Hepatocyte (in vitro differentiated cells): ENCODE results near the gene C7orf33.

Source experiments
- EZH2 ChIP-seq: fragments of 200-600 bp; sonication (generic); IDR thresholded peaks from 2 replicates; pipeline ENCODE4 v1.6.1; 2016; ENCODE audit warnings: antibody characterized with exemption, mild to moderate bottlenecking, borderline replicate concordance
- EZH2phosphoT487 ChIP-seq: fragments of 200-600 bp; sonication (generic); IDR thresholded peaks from one replicate; pipeline ENCODE4 v1.6.1; 2018; ENCODE audit warnings: antibody characterized with exemption, mild to moderate bottlenecking, low read depth, moderate library complexity; ENCODE audit not compliant: unreplicated experiment, severe bottlenecking
- TF ChIP-seq, protein P1 (sequence below): fragments of 200-600 bp; sonication (generic); IDR thresholded peaks from 2 replicates; pipeline ENCODE4 v1.5.1; 2016; ENCODE audit warnings: antibody characterized with exemption, mild to moderate bottlenecking; ENCODE audit not compliant: poor library complexity

GRCh38 chr7:148587076-148587475 is 3.5 kb upstream of the C7orf33 start:
- TF ChIP-seq, protein P1, sequence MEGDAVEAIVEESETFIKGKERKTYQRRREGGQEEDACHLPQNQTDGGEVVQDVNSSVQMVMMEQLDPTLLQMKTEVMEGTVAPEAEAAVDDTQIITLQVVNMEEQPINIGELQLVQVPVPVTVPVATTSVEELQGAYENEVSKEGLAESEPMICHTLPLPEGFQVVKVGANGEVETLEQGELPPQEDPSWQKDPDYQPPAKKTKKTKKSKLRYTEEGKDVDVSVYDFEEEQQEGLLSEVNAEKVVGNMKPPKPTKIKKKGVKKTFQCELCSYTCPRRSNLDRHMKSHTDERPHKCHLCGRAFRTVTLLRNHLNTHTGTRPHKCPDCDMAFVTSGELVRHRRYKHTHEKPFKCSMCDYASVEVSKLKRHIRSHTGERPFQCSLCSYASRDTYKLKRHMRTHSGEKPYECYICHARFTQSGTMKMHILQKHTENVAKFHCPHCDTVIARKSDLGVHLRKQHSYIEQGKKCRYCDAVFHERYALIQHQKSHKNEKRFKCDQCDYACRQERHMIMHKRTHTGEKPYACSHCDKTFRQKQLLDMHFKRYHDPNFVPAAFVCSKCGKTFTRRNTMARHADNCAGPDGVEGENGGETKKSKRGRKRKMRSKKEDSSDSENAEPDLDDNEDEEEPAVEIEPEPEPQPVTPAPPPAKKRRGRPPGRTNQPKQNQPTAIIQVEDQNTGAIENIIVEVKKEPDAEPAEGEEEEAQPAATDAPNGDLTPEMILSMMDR: no peak
- TF ChIP-seq EZH2 (no peak), EZH2phosphoT487 (no peak)
